GM10248 (cell line): ENCODE measurements around the gene PUS1.

Experiments
- CTCF ChIA-PET: fragments of 300-600 bp; sonication (Branson Sonifier 250); formaldehyde crosslinking; extraction: SDS; loops from one replicate; lab custom pipeline; 2021; ENCODE audit warnings: antibody characterized with exemption; lab: Yijun Ruan, JAX
- POLR2A ChIA-PET: fragments of 350-650 bp; sonication (Branson Sonifier 250); formaldehyde crosslinking; extraction: SDS; loops from one replicate; lab custom pipeline; 2020; ENCODE audit warnings: antibody characterized with exemption; lab: Yijun Ruan, JAX
- DNase-seq: peaks from one replicate; pipeline ENCODE4 v3.0.0; 2012; ENCODE audit errors: extremely low spot score
- CTCF ChIP-seq: IDR thresholded peaks from 2 replicates; pipeline ENCODE4 v1.5.1; 2012; ENCODE audit warnings: mild to moderate bottlenecking, low read depth; ENCODE audit errors: extremely low read depth, missing control alignments, control extremely low read depth

PUS1 gene

DNA sequence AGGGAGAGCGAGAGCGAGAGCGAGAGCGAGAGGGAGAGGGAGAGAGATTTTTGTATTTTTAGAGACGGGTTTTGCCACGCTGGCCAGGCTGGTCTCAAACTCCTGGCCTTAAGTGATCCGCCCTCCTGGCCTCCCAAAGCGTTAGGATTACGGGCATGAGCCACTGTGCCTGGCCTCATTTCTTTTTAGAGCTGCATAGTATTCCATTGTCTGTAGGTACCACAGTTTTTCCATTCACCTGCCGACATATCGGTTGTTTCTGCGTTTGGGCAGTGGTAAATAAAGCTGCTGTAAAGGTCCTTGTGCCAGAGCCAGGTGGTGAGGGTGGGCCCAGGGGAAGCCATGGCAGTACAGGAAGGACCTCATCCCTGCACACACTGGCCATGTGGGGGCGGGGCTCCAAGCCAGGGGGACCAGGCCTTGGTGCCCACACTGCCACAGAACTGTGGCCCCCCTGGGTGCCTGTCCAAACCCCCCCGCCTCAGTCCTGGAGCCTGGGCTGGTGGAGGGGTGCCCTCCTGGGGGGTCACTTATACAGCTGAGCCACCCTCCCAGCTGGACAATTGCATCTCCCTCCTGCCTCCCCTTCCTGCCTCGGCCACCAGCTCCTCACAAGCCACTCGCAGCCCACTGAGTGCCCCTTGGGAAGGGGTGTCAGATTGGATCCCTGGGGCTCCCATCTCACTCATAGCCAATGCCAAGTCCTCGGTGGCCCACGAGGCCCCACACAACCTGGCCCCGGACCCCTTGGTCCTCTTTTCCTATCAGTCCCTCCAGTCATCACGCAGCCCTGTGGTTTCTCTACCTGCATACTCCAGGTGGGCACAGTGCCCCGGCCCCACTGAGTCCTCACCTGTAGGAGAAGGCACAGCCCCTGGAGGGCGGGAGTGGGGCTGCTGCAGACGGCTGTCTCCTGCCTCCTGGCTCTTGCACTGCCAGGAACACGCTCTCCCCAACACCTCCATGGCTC, 1.7 kb upstream of the PUS1 start:
- no peak for TF ChIP-seq CTCF
- POLR2A ChIA-PET = no interaction called here
- CTCF ChIA-PET = interaction anchor here (1.2 kb wide), 1 partner anchor 10 kb away, joined by 4 read pairs; no protein-coding TSS in a partner anchor
- DNase-seq = no peak

DNA sequence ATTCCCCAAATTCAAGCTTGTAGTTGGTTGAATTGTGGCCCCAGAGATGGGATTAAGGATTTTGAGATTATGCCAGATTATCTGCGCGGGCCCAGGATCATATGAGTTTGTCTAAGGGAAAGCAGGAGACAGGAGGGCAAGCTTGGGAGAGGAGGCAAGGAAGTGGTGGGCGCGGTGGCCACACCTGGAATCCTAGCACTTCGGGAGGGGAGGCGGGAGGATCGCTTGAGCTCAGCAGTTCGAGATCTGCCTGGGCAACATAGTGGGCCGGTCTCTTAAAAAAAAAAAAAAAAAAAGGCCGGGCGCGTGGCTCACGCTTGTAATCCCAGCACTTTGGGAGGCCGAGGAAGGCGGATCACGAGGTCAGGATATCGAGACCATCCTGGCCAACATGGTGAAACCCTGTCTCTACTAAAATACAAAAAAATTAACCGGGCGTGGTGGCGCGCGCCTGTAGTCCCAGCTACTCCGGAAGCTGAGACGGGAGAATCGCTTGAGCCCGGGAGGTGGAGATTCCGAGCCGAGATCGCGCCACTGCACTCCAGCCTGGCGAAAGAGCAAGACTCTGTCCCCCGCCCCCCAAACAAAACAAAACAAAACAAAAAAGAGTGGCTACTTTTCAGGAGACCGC, 881 bp upstream of the PUS1 start:
- ChIA-PET CTCF (interaction anchor here (1.2 kb wide), 1 partner anchor 10 kb away, joined by 4 read pairs; no protein-coding TSS in a partner anchor), POLR2A (no interaction called here)
- no peak for TF ChIP-seq CTCF
- no peak for DNase-seq

DNA sequence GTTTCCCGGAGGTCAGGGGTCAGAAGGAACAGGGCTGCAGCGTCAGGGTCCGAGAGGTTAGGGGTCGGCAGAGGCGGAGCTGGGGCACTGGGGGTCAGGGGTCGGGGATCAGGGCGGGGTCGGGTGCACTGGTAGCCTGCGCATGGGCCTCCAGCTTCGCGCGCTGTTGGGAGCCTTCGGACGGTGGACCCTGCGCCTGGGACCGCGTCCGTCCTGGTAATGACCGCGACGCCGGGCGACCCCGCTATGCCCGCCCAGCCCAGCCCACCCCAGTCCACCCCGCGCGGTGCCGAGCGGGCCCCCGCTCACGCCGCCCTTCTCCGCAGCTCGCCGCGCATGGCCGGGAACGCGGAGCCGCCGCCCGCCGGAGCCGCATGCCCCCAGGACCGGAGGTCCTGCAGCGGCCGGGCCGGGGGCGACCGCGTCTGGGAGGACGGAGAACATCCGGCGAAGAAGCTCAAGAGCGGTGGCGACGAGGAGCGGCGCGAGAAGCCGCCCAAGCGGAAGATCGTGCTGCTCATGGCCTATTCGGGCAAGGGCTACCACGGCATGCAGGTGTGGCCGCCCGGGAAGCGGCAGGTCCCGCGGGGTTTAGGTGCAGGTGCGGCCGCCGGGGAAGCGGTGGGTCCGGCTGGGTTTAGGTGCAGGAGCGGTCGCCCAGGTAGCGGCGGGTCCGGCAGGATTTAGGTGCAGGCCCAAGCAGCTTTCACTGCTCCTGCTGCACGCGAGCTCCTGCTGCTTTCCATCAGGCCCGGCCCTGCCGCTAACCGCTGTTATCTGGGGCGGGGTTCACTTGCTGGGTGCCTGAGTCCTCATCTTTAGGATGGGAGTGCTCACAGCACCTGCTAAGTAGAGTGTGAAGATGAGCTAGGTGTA, 743 bp downstream of the PUS1 start:
- POLR2A ChIA-PET = interaction anchor here (0.5 to 1.3 kb wide), 2 partner anchors 20 to 37 kb away, joined by 3 to 6 read pairs; partner anchors contain the start of gene EP400
- CTCF ChIA-PET = interaction anchor here (0.8 to 1.1 kb wide), 3 partner anchors 10 to 685 kb away, joined by 3 to 4 read pairs (median 3); partner anchors contain the start of gene EP400
- TF ChIP-seq CTCF = no peak
- DNase-seq = no peak

GRCh38 chr12:131930510-131930909, 1.4 kb downstream of the PUS1 start:
- no peak for TF ChIP-seq CTCF
- ChIA-PET POLR2A (interaction anchor here (0.5 to 1.3 kb wide), 2 partner anchors 19 to 36 kb away, joined by 3 to 6 read pairs; partner anchors contain the start of gene EP400), CTCF (interaction anchor here (1.1 kb wide), 2 partner anchors 19 to 684 kb away, joined by 3 to 4 read pairs; partner anchors contain the start of gene EP400)
- DNase-seq = no peak

GRCh38 chr12:131933387-131933786, 4.3 kb downstream of the PUS1 start:
- CTCF ChIA-PET = no interaction called here
- POLR2A ChIA-PET = no interaction called here
- DNase-seq = no peak
- TF ChIP-seq CTCF = no peak
